HUES48 (cell line): ENCODE results near the gene SPAG9.

Experiments used
- H3K27ac ChIP-seq: one replicate; pipeline ENCODE4 v1.7.0; 2013; ENCODE audit warnings: low read depth, low read length, inconsistent platforms
- H3K27me3 ChIP-seq: 2 replicates; pipeline ENCODE4 v1.6.1; 2013; ENCODE audit warnings: mild to moderate bottlenecking, low read length; ENCODE audit not compliant: control insufficient read depth, insufficient read depth
- H3K36me3 ChIP-seq: 2 replicates; pipeline ENCODE4 v1.6.1; 2013; ENCODE audit warnings: low read length; ENCODE audit not compliant: control insufficient read depth, insufficient read depth
- H3K4me1 ChIP-seq: 2 replicates; pipeline ENCODE4 v1.6.1; 2013; ENCODE audit warnings: mild to moderate bottlenecking, low read length; ENCODE audit not compliant: control insufficient read depth, insufficient read depth
- H3K4me3 ChIP-seq: 2 replicates; pipeline ENCODE4 v1.5.1; 2013; ENCODE audit warnings: mild to moderate bottlenecking, low read depth, low read length
- H3K9ac ChIP-seq: 2 replicates; pipeline ENCODE4 v1.6.1; 2013; ENCODE audit warnings: mild to moderate bottlenecking, low read depth, low read length, moderate library complexity
- H3K9me3 ChIP-seq: 2 replicates; pipeline ENCODE4 v1.6.1; 2013; ENCODE audit warnings: low read length; ENCODE audit not compliant: control insufficient read depth, insufficient read depth

Gene SPAG9

DNA sequence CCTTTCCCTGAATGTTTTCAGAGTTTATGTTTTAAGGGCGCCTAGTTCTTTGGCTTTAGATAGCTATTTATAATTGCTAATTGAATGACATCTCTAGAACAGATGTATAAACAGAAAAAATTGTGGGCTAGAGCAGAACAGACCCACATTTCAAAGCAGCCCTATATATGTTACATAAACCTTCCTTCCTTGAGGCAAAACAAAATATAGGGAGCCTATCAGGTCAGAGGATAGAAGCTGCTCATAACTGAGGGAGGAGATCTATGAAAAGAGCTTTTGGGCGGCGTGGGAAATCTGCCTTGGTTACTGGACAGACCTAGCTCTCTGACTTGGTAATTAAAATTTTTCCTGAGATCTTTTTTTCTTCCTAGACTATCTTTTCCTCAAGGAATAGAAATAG, 68.4 kb downstream of the SPAG9 start:
- Histone ChIP-seq H3K27me3 (no peaks in the 10 kb centered on the region), H3K27ac (peak overlapping the region; percentile 22)

DNA sequence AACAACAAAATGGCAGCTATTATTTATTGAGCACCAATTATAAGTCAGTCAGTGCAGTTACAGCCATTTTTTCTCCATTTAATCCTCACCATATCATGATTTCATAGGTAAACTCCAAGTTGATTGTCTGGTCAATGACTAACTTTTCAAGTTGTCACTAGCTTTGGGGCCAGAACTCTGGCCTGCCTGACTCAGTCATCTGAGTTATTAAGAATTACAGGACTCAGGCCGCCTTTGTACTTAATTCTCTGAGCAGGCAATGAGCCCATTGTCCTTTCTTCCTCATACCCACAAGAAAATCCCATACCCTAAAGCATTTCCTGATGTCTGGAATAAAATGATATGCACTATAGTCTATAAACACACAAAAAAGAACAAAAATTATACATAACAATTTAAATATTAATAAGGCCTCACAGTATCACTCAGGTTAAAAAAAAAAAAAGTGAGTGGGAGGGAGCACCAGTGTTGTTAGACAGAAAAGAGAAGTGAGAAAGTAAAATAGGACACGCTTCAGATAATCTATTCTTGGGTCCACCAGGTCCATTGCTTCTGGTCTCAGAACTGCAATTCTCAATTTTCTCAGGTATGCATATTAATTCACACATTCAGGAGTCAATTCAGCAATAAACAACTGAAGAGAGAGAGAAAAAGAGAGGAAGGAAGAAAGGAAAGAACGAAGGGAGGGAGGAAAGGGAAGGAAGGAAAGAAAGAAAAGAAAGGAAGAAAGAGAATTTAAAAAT, 70.2 kb downstream of the SPAG9 start:
- no peaks in the 10 kb centered on the region for H3K27me3 ChIP-seq
- no peaks in the 10 kb centered on the region for H3K36me3 ChIP-seq
- no peak overlapping the region for H3K9ac ChIP-seq
- H3K4me1 ChIP-seq: peaks cover 28% of the 10 kb centered on the region
- no peak overlapping the region for H3K27ac ChIP-seq
- H3K4me3 ChIP-seq: no peak overlapping the region
- H3K9me3 ChIP-seq: no peaks in the 10 kb centered on the region

More for the DNA sequence above, 68.4 kb downstream of the SPAG9 start:
- Histone ChIP-seq H3K4me1 (peaks cover 21% of the 10 kb centered on the region), H3K9me3 (no peaks in the 10 kb centered on the region), H3K36me3 (no peaks in the 10 kb centered on the region), H3K4me3 (no peak overlapping the region), H3K9ac (no peak overlapping the region)

DNA sequence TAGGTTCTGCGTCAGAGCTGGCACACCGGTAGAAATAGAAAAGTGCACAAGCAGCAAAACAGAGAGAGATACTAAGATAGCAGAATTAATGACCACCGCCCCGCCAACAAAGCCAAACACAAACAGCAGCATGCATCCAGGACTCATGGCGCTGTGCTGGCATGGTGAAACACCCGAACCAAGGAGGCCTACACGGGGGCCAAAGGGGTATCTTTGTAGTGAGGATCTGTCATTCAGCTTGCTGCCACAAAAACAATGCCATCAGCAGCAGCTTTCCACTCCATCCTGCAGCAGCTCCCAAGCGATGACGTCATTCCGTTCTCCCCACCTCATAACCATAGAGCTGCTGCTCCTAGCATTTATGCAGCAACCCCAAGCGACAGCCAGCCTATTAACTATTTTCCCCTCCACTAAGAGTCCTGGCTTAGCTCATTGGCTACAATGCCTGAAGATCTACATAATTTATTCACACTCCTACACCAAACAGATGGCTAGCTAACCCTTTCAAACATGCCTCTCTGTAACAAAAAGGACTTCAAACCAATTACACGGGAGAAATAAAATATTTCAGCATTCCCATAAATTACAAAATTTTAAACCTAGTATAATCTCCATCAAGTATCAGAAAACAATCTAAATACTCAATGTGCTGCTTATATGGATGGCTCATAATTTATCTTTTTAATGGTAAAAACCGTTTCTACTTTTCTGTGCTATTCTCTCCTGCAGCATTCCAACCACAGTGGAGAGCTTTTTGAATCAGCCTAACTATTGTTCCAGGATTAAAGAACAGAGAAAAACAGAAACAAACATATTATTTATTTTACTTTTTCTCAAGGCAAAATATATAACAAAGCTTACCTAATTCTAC, 73.9 kb downstream of the SPAG9 start:
- Histone ChIP-seq H3K4me1 (peaks cover 50% of the 10 kb centered on the region), H3K36me3 (no peaks in the 10 kb centered on the region), H3K9ac (peak overlapping the region; percentile 71), H3K9me3 (no peaks in the 10 kb centered on the region), H3K27ac (peak overlapping the region; percentile 96), H3K27me3 (no peaks in the 10 kb centered on the region), H3K4me3 (peak overlapping the region; percentile 59)

DNA sequence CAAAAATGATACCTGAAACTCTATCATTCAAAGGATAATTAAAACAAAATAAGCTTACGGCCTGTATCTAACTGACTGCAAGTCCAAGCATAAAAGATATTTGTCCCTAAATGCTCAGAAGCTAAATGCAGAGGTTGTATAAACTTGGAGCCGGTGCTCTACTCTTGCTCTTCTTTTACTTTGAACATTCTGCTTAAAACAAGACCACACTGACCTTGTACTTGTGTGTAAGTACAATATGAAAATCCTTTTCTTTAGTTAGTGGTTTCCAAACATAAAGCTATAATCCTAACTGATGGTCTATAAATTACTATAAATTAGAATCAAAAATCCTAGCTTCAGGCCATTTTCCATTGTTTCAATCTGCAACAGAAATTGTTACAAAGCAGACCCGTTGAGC, 74.6 kb downstream of the SPAG9 start:
- H3K27ac ChIP-seq: peak overlapping the region; percentile 96
- peak overlapping the region; percentile 59 for H3K4me3 ChIP-seq
- 0 out of 2 replicates have a peak, but pooled peaks cover under 1% of the 10 kb centered on the region for H3K36me3 ChIP-seq
- peaks cover 50% of the 10 kb centered on the region for H3K4me1 ChIP-seq
- H3K27me3 ChIP-seq: no peaks in the 10 kb centered on the region
- H3K9me3 ChIP-seq: no peaks in the 10 kb centered on the region
- peak overlapping the region; percentile 71 for H3K9ac ChIP-seq

DNA sequence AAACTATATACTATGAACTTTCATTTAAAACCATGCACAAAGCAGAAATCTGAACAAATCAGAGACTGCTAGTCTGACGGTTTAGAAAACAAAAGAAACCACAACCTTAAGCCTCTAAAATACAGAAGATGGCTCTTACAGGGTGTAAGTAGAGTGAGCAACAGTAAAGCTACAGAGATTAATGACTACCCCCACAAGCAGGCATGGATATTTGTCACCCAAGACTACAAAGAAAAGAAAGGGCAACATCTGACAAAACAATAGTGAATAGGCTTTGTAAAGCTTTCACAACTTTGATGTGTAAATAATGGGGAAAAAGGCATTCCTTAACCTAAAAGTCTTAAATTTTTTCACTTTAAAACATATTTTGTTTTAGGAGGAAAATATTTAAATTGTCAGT, 75.0 kb downstream of the SPAG9 start:
- H3K36me3 ChIP-seq: peaks cover 5% of the 10 kb centered on the region; the same call in 1 of the 2 replicates
- no peaks in the 10 kb centered on the region for H3K27me3 ChIP-seq
- H3K4me1 ChIP-seq: peaks cover 50% of the 10 kb centered on the region
- H3K9me3 ChIP-seq: no peaks in the 10 kb centered on the region
- peak overlapping the region; percentile 96 for H3K27ac ChIP-seq
- peak overlapping the region; percentile 59 for H3K4me3 ChIP-seq
- H3K9ac ChIP-seq: peak overlapping the region; percentile 71

DNA sequence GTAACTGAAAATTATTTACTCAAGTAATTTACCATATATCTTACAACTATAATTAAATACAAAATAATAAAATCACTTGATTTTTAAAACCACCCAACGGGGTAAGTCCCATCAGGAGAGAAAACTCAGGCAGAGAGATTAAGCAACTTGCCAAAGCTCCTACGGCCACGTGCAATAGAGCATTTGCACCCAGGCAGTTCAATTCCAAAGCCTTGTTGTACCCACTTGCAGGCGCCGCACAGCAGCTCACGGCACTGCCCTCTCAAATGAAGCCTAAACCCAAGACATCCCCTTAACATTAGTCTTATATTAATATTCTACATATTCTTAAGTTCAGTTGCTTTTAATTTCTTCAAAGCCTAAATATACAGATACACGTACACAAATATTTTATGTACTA, 75.7 kb downstream of the SPAG9 start:
- Histone ChIP-seq H3K9ac (peak overlapping the region; percentile 30; the same call in 1 of the 2 replicates), H3K9me3 (no peaks in the 10 kb centered on the region), H3K27ac (peak overlapping the region; percentile 96), H3K36me3 (peaks cover 11% of the 10 kb centered on the region; the same call in 1 of the 2 replicates), H3K4me3 (peak overlapping the region; percentile 59), H3K4me1 (peaks cover 50% of the 10 kb centered on the region), H3K27me3 (no peaks in the 10 kb centered on the region)

DNA sequence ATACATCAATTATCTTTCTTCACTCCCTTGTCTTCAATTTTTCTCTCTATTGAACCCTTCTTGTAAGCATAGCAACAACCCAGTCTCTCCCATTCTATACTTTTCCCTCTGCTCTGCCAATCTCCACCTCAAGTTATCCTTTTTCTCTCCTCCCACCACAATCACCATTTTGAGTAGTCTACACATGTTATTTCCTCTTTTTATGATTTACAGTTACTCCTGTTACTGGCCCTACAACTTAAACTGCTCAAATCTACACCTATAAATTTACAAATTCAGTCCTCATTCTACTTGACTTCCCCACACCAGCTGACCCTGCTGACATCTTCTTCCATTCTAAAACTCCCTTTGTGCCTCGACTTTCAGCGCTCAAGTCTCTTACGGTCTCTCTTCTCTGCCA, 84.6 kb downstream of the SPAG9 start:
- H3K27ac ChIP-seq: peak overlapping the region; percentile 51
- no peaks in the 10 kb centered on the region for H3K27me3 ChIP-seq
- H3K9me3 ChIP-seq: no peaks in the 10 kb centered on the region
- no peak overlapping the region for H3K4me3 ChIP-seq
- H3K4me1 ChIP-seq: peaks cover 14% of the 10 kb centered on the region
- H3K36me3 ChIP-seq: peaks cover 38% of the 10 kb centered on the region
- no peak overlapping the region for H3K9ac ChIP-seq

DNA sequence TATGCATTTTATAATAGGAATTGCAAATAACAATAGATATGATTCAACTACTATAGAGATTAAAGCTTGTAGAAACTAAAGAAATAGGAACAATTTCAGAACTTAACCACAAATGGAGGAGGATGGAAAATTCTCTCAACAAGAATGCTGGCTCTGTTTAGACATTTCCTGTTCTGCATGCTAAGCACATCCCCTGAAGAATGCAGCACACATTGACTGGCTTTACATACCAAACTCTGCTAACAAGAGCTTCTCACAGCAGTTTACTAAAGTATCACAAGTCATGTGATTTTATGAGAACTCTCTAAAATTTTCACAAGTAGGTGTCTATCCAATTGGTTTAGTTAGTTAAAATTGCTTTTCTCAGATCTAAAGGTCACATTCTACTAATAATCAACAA, 85.2 kb downstream of the SPAG9 start:
- no peaks in the 10 kb centered on the region for H3K9me3 ChIP-seq
- peaks cover 31% of the 10 kb centered on the region for H3K36me3 ChIP-seq
- no peak overlapping the region for H3K4me3 ChIP-seq
- no peaks in the 10 kb centered on the region for H3K27me3 ChIP-seq
- H3K27ac ChIP-seq: peak overlapping the region; percentile 51
- no peak overlapping the region for H3K9ac ChIP-seq
- H3K4me1 ChIP-seq: peaks cover 14% of the 10 kb centered on the region

DNA sequence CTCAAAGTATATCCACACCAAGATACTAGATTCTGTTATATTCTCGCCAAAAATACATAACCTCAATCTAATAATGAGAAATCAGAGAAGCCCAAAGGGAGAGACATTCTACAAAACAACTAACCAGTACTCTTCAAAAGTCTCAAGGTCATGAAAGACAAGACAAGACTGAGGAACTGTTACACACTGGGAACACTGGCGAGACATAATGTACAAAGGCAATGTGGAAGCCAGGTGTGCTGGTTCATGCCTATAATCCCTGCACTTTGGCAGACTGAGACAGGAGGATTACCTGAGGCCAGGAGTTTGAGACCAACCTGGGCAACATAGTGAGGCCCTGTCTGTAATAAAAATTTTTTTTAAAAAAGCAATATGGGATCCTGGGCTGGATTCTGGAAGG, 85.9 kb downstream of the SPAG9 start:
- no peaks in the 10 kb centered on the region for H3K9me3 ChIP-seq
- H3K9ac ChIP-seq: no peak overlapping the region
- H3K27ac ChIP-seq: no peak overlapping the region
- H3K4me1 ChIP-seq: peaks cover 14% of the 10 kb centered on the region
- no peak overlapping the region for H3K4me3 ChIP-seq
- H3K36me3 ChIP-seq: peaks cover 26% of the 10 kb centered on the region
- H3K27me3 ChIP-seq: no peaks in the 10 kb centered on the region

DNA sequence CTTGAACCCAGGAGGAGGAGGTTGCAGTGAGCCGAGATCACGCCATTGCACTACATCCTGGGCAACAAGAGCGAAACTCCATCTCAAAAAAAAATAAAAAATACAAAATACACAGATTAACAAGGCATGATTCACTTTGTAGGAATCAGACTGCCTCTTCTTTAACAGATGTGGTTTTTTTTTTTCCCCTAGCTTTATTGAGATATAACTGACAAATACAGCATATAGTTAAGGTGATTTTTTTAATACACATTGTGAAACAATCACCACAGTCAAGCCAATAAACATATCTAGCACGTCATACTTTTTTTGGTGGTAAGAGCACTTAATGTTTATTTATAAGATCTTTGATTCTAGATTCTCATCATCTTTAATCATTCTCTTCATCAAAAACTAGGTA, 87.8 kb downstream of the SPAG9 start:
- Histone ChIP-seq H3K9me3 (no peaks in the 10 kb centered on the region), H3K9ac (no peak overlapping the region), H3K36me3 (peaks cover 14% of the 10 kb centered on the region), H3K4me1 (peaks cover 14% of the 10 kb centered on the region), H3K27me3 (no peaks in the 10 kb centered on the region), H3K4me3 (no peak overlapping the region), H3K27ac (no peak overlapping the region)
